HepG2 (cell line): ENCODE data around the gene ZBTB46. TPM values are rescaled to one million over a fixed set of nuclear protein-coding genes. Genes with fewer than 3 reads are reported as not detected.

Source experiments
- ATM ChIP-seq: fragments of 450-650 bp; IDR thresholded peaks from 2 replicates; pipeline ENCODE4 v1.7.1; 2017; ENCODE audit warnings: mild to moderate bottlenecking, borderline replicate concordance
- CBFB ChIP-seq: sonication (generic); formaldehyde crosslinking; IDR thresholded peaks from 2 replicates; pipeline ENCODE4 v1.4.0; 2020; ENCODE audit warnings: missing genetic modification reagents
- FOXK2 ChIP-seq: fragments of 450-650 bp; IDR thresholded peaks from 2 replicates; pipeline ENCODE4 v1.6.1; 2016
- JDP2 ChIP-seq: sonication (generic); formaldehyde crosslinking; IDR thresholded peaks from 2 replicates; pipeline ENCODE4 v1.8.1; 2022; ENCODE audit warnings: missing genetic modification reagents, borderline replicate concordance
- KLF16 ChIP-seq, 2 experiments: sonication (generic) in 1 of 2; formaldehyde crosslinking in 1 of 2; IDR thresholded peaks; 2 replicates each; pipeline versions ENCODE4 v1.6.1 to v1.8.0; 2016 to 2023; ENCODE audit warnings: missing genetic modification reagents in 2 of 2, missing compliant biosample characterization in 1 of 2
- NR2F6 ChIP-seq, 2 experiments: IDR thresholded peaks; 2 replicates each; pipeline ENCODE4 v1.6.1; 2016; ENCODE audit warnings: antibody characterized with exemption in 1 of 2, mild to moderate bottlenecking in 1 of 2
- RCOR2 ChIP-seq: IDR thresholded peaks from 2 replicates; pipeline ENCODE4 v1.6.1; 2016; ENCODE audit warnings: missing biosample characterization, missing genetic modification reagents
- REPIN1 ChIP-seq: sonication (generic); formaldehyde crosslinking; IDR thresholded peaks from 2 replicates; pipeline ENCODE4 v1.8.0; 2022; ENCODE audit warnings: missing genetic modification reagents, low read depth, mild to moderate bottlenecking, borderline replicate concordance
- ZNF225 ChIP-seq: sonication (generic); formaldehyde crosslinking; IDR thresholded peaks from 2 replicates; pipeline ENCODE4 v1.4.0; 2020; ENCODE audit warnings: mild to moderate bottlenecking, missing genetic modification reagents
- ZNF329 ChIP-seq: sonication (generic); formaldehyde crosslinking; IDR thresholded peaks from 2 replicates; pipeline ENCODE4 v1.9.0; 2021; ENCODE audit warnings: low read depth, mild to moderate bottlenecking, missing genetic modification reagents
- ZNF496 ChIP-seq: sonication (generic); formaldehyde crosslinking; IDR thresholded peaks from 2 replicates; pipeline ENCODE4 v1.8.1; 2023; ENCODE audit warnings: mild to moderate bottlenecking, moderate library complexity, missing genetic modification reagents; ENCODE audit not compliant: insufficient replicate concordance
- ZNF552 ChIP-seq: sonication (generic); formaldehyde crosslinking; IDR thresholded peaks from 2 replicates; pipeline ENCODE4 v1.9.0; 2022; ENCODE audit warnings: missing genetic modification reagents, mild to moderate bottlenecking, borderline replicate concordance
- ZNF607 ChIP-seq: sonication (generic); formaldehyde crosslinking; IDR thresholded peaks from 2 replicates; pipeline ENCODE4 v1.5.1; 2020; ENCODE audit warnings: missing genetic modification reagents, mild to moderate bottlenecking, borderline replicate concordance
- ZNF720 ChIP-seq: sonication (generic); formaldehyde crosslinking; IDR thresholded peaks from 2 replicates; pipeline ENCODE4 v1.4.0; 2020; ENCODE audit warnings: missing genetic modification reagents
- ZSCAN31 ChIP-seq: sonication (generic); formaldehyde crosslinking; IDR thresholded peaks from 2 replicates; pipeline ENCODE4 v1.5.0; 2020; ENCODE audit warnings: low read depth, mild to moderate bottlenecking, missing genetic modification reagents
- polyA plus RNA-seq, 8 experiments: library from polyadenylated mRNA; depleted of rRNA in 3 of 8; stranded (reverse) in 7 of 8; unstranded in 1 of 8; fragments of >200 nt; fragmentation: Illumina TruSeq in 4 of 8; extraction: Trizol in 4 of 8; gene quantifications; 2 replicates each; pipeline versions ENCODE4 v1.2.1 to v1.2.3, GENCODE V29; 2011 to 2016; ENCODE audit warnings: low read depth in 4 of 8, missing spikeins in 1 of 8, mixed read lengths in 1 of 8; ENCODE audit not compliant: insufficient read depth in 1 of 8
- total RNA-seq, 5 experiments: library from RNA; depleted of rRNA; stranded (reverse); fragments of >200 nt; fragmentation: Illumina TruSeq; extraction: Trizol; gene quantifications; 2 replicates each; pipeline ENCODE4 v1.2.3, GENCODE V29; 2016; ENCODE audit warnings: low read depth in 1 of 5
- TF ChIP-seq, protein P1 (sequence below): sonication (generic); formaldehyde crosslinking; IDR thresholded peaks from 2 replicates; pipeline ENCODE4 v1.4.0; 2020; ENCODE audit warnings: low read depth, mild to moderate bottlenecking, missing genetic modification reagents
- TF ChIP-seq, protein P2 (sequence below): sonication (generic); formaldehyde crosslinking; IDR thresholded peaks from 2 replicates; pipeline ENCODE4 v1.4.0; 2020; ENCODE audit warnings: missing genetic modification reagents, borderline replicate concordance
- TF ChIP-seq, protein P3 (sequence below): sonication (generic); formaldehyde crosslinking; IDR thresholded peaks from 2 replicates; pipeline ENCODE4 v1.4.0; 2020; ENCODE audit warnings: missing genetic modification reagents
- TF ChIP-seq, protein P4 (sequence below): IDR thresholded peaks from 2 replicates; pipeline ENCODE4 v1.6.1; 2018; ENCODE audit warnings: missing genetic modification reagents
- TF ChIP-seq, protein P5 (sequence below): sonication (generic); formaldehyde crosslinking; IDR thresholded peaks from 2 replicates; pipeline ENCODE4 v1.4.0; 2020; ENCODE audit warnings: missing genetic modification reagents, borderline replicate concordance

ZBTB46 gene
- total and polyA plus RNA-seq, 2 of the 13 experiments (the other 11 are each of a cell fraction or from before 2014, with no cell fraction given): 1.6 to 13.5 TPM

DNA sequence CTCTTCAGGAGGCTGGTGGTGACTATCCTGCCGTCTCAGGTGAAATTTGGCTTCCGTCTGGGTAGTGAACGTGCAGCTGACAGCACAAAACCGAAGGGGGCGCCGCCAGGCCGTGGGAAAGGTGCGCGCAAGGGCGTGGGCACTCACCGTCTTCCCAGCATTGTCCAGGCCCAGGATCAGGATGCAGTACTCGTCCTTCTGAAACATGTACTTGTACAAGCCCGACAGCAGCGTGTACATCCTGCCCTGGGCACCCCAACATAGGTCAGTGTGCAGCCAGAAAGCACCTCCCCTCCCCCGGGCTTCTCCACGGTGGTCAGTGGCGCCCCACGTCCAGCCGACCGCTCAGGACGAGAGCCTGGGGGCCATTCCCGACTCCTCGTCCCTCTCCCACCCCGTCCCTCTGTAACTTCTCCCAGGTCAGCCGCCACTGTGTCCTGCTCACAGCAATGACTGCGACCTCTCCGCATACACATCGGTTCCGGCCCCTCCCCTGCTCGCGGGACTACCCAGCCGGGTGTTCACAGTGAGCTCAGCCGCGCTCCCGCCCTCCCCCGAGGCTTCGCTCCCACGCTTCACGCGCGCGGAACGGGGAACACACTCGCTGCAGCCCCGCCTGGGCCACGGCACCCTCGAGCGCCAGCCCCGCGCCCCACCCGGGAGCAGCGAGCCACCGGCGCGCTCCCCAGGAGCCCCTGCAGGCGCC lies 124.1 kb downstream of the ZBTB46 start (continued):
- TF ChIP-seq, protein P1, sequence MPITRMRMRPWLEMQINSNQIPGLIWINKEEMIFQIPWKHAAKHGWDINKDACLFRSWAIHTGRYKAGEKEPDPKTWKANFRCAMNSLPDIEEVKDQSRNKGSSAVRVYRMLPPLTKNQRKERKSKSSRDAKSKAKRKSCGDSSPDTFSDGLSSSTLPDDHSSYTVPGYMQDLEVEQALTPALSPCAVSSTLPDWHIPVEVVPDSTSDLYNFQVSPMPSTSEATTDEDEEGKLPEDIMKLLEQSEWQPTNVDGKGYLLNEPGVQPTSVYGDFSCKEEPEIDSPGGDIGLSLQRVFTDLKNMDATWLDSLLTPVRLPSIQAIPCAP (CRISPR knock-in tag): no peak
- TF ChIP-seq REPIN1 (CRISPR knock-in tag) (no peak), ZNF496 (CRISPR knock-in tag) (no peak), ZNF329 (CRISPR knock-in tag) (peak; percentile 71; the same call in 1 of the 2 replicates), CBFB (CRISPR knock-in tag) (peak; percentile 44; the same call in 1 of the 2 replicates), ZNF552 (CRISPR knock-in tag) (no peak), ZNF720 (no peak), RCOR2 (CRISPR knock-in tag) (no peak), ZNF225 (CRISPR knock-in tag) (no peak), ZNF607 (CRISPR knock-in tag) (peak; percentile 19; the same call in 1 of the 2 replicates), NR2F6 (IDR thresholded peaks at IDR 0.05) (peak; percentile 51; the same call in 1 of the 2 replicates), NR2F6 (CRISPR knock-in tag; IDR thresholded peaks at IDR 0.05) (peak; percentile 76; the same call in 1 of the 2 replicates), JDP2 (CRISPR knock-in tag) (no peak), KLF16 (CRISPR knock-in tag; IDR thresholded peaks at IDR 0.05) (peak; percentile 25 to 78; a peak in 2 of 4 replicates), ATM (no peak), FOXK2 (no peak), ZSCAN31 (CRISPR knock-in tag) (no peak; the same call in 1 of the 2 replicates)
- TF ChIP-seq, protein P2, sequence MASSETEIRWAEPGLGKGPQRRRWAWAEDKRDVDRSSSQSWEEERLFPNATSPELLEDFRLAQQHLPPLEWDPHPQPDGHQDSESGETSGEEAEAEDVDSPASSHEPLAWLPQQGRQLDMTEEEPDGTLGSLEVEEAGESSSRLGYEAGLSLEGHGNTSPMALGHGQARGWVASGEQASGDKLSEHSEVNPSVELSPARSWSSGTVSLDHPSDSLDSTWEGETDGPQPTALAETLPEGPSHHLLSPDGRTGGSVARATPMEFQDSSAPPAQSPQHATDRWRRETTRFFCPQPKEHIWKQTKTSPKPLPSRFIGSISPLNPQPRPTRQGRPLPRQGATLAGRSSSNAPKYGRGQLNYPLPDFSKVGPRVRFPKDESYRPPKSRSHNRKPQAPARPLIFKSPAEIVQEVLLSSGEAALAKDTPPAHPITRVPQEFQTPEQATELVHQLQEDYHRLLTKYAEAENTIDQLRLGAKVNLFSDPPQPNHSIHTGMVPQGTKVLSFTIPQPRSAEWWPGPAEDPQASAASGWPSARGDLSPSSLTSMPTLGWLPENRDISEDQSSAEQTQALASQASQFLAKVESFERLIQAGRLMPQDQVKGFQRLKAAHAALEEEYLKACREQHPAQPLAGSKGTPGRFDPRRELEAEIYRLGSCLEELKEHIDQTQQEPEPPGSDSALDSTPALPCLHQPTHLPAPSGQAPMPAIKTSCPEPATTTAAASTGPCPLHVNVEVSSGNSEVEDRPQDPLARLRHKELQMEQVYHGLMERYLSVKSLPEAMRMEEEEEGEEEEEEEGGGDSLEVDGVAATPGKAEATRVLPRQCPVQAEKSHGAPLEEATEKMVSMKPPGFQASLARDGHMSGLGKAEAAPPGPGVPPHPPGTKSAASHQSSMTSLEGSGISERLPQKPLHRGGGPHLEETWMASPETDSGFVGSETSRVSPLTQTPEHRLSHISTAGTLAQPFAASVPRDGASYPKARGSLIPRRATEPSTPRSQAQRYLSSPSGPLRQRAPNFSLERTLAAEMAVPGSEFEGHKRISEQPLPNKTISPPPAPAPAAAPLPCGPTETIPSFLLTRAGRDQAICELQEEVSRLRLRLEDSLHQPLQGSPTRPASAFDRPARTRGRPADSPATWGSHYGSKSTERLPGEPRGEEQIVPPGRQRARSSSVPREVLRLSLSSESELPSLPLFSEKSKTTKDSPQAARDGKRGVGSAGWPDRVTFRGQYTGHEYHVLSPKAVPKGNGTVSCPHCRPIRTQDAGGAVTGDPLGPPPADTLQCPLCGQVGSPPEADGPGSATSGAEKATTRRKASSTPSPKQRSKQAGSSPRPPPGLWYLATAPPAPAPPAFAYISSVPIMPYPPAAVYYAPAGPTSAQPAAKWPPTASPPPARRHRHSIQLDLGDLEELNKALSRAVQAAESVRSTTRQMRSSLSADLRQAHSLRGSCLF (CRISPR knock-in tag): no peak
- TF ChIP-seq, protein P3, sequence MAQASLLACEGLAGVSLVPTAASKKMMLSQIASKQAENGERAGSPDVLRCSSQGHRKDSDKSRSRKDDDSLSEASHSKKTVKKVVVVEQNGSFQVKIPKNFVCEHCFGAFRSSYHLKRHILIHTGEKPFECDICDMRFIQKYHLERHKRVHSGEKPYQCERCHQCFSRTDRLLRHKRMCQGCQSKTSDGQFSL (CRISPR knock-in tag): no peak
- TF ChIP-seq, protein P4, sequence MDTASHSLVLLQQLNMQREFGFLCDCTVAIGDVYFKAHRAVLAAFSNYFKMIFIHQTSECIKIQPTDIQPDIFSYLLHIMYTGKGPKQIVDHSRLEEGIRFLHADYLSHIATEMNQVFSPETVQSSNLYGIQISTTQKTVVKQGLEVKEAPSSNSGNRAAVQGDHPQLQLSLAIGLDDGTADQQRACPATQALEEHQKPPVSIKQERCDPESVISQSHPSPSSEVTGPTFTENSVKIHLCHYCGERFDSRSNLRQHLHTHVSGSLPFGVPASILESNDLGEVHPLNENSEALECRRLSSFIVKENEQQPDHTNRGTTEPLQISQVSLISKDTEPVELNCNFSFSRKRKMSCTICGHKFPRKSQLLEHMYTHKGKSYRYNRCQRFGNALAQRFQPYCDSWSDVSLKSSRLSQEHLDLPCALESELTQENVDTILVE (CRISPR knock-in tag): 0 out of 2 replicates have a peak, but pooled peaks have one; percentile 64
- TF ChIP-seq, protein P5, sequence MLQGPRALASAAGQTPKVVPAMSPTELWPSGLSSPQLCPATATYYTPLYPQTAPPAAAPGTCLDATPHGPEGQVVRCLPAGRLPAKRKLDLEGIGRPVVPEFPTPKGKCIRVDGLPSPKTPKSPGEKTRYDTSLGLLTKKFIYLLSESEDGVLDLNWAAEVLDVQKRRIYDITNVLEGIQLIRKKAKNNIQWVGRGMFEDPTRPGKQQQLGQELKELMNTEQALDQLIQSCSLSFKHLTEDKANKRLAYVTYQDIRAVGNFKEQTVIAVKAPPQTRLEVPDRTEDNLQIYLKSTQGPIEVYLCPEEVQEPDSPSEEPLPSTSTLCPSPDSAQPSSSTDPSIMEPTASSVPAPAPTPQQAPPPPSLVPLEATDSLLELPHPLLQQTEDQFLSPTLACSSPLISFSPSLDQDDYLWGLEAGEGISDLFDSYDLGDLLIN: peak; percentile 7; the same call in 1 of the 2 replicates
